Thyroid gland (tissue), 4 donors: ENCODE measurements around the gene BCAS3.

Source experiments
- CTCF ChIP-seq, 6 experiments: fragments of 200-600 bp in 3 of 6; fragments of 450-650 bp in 3 of 6; sonication (generic) in 3 of 6; IDR thresholded peaks; one replicate each; pipeline ENCODE4 v1.5.1; 2016 to 2019; ENCODE audit warnings: antibody characterized with exemption in 6 of 6, mild to moderate bottlenecking in 2 of 6, inconsistent platforms in 1 of 6, moderate library complexity in 1 of 6
- POLR2A ChIP-seq, 2 donors: fragments of 450-650 bp; IDR thresholded peaks; one replicate each; pipeline ENCODE4 v1.6.1; 2017; ENCODE audit warnings: antibody characterized with exemption in 2 of 2, mild to moderate bottlenecking in 2 of 2, moderate library complexity in 1 of 2

GRCh38 chr17:61070649-61071048 is 393.0 kb downstream of the BCAS3 start:
- TF ChIP-seq CTCF (IDR thresholded peaks at IDR 0.05), result no peak
- TF ChIP-seq POLR2A (IDR thresholded peaks at IDR 0.05), result no peak
